Calu3 (cell line): ENCODE results near the gene EHBP1L1. TPM values are rescaled to one million over a fixed set of nuclear protein-coding genes. Genes with fewer than 3 reads are reported as not detected.

Experiments used
- BruUV-seq: library from RNA; stranded (reverse); fragments of 400-500 nt; replicated peaks from 2 replicates; lab custom pipeline; 2021; lab: Mats Ljungman, UMichigan
- CTCF ChIA-PET: fragments of 300-600 bp; sonication (Branson Sonifier 250); formaldehyde crosslinking; loops from one replicate; lab custom pipeline; 2022; ENCODE audit warnings: antibody characterized with exemption; lab: Charles Lee
- DNase-seq: peaks from one replicate; pipeline ENCODE4 v3.0.0; 2022
- H3K27ac Mint-ChIP-seq: one replicate; pipeline ENCODE4 v1.8.0; 2022; ENCODE audit warnings: mixed read lengths; ENCODE audit not compliant: unreplicated experiment
- H3K27me3 Mint-ChIP-seq: one replicate; pipeline ENCODE4 v1.8.0; 2022; ENCODE audit warnings: mixed read lengths; ENCODE audit not compliant: unreplicated experiment
- H3K36me3 Mint-ChIP-seq: one replicate; pipeline ENCODE4 v1.8.0; 2022; ENCODE audit warnings: mild to moderate bottlenecking, moderate library complexity, mixed read lengths; ENCODE audit not compliant: insufficient read depth, unreplicated experiment
- H3K4me1 Mint-ChIP-seq: one replicate; pipeline ENCODE4 v1.8.0; 2022; ENCODE audit warnings: mild to moderate bottlenecking, low read depth, mixed read lengths; ENCODE audit not compliant: unreplicated experiment
- H3K4me3 Mint-ChIP-seq: one replicate; pipeline ENCODE4 v1.8.0; 2022; ENCODE audit warnings: mild to moderate bottlenecking, low read depth, moderate library complexity, mixed read lengths; ENCODE audit not compliant: unreplicated experiment
- H3K9me3 Mint-ChIP-seq: one replicate; pipeline ENCODE4 v1.8.0; 2022; ENCODE audit warnings: low read depth, mixed read lengths; ENCODE audit not compliant: unreplicated experiment
- intact Hi-C: fragments of 100-400 bp; cut with micrococcal nuclease; formaldehyde crosslinking; loops from one replicate; pipeline ENCODE4 v1.10.0; 2022; ENCODE audit not compliant: unreplicated experiment
- total RNA-seq: library from RNA; stranded (reverse); gene quantifications from 2 replicates; pipeline ENCODE4 v1.2.3, GENCODE V29; 2022
- TF ChIP-seq, protein P1 (sequence below): fragments of 200-600 bp; IDR thresholded peaks from one replicate; pipeline ENCODE4 v1.8.0; 2022; ENCODE audit warnings: antibody characterized with exemption; ENCODE audit not compliant: unreplicated experiment

The EHBP1L1 gene
- total RNA-seq, 1 experiment from 2014 or later = 73.7 TPM

DNA sequence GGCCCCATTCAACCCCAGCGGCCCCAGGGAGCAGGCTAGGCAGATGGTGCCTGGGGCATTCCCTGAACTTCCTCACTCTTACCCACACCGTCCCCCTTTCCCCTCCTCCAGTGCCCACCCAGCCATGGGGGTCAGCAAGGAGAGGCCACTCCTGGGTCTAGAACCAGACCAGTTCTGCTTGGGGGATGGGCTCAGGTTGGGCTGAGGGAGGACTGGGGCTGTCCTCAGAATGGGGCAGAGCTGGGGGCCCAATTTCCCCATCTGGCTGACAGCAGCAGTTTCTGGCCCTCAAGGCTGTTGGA, 38.6 kb upstream of the EHBP1L1 start:
- Mint-ChIP-seq H3K36me3 (peaks cover 72% of the 10 kb centered on the region), H3K4me1 (peaks cover 7% of the 10 kb centered on the region), H3K27me3 (no peaks in the 10 kb centered on the region), H3K9me3 (no peaks in the 10 kb centered on the region), H3K27ac (no peak overlapping the region), H3K4me3 (no peak overlapping the region)
- intact Hi-C loops = no loop called here
- no peak for DNase-seq
- no TSS peak for BruUV-seq
- TF ChIP-seq, protein P1, sequence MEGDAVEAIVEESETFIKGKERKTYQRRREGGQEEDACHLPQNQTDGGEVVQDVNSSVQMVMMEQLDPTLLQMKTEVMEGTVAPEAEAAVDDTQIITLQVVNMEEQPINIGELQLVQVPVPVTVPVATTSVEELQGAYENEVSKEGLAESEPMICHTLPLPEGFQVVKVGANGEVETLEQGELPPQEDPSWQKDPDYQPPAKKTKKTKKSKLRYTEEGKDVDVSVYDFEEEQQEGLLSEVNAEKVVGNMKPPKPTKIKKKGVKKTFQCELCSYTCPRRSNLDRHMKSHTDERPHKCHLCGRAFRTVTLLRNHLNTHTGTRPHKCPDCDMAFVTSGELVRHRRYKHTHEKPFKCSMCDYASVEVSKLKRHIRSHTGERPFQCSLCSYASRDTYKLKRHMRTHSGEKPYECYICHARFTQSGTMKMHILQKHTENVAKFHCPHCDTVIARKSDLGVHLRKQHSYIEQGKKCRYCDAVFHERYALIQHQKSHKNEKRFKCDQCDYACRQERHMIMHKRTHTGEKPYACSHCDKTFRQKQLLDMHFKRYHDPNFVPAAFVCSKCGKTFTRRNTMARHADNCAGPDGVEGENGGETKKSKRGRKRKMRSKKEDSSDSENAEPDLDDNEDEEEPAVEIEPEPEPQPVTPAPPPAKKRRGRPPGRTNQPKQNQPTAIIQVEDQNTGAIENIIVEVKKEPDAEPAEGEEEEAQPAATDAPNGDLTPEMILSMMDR = no peak
- CTCF ChIA-PET = no interaction called here

DNA sequence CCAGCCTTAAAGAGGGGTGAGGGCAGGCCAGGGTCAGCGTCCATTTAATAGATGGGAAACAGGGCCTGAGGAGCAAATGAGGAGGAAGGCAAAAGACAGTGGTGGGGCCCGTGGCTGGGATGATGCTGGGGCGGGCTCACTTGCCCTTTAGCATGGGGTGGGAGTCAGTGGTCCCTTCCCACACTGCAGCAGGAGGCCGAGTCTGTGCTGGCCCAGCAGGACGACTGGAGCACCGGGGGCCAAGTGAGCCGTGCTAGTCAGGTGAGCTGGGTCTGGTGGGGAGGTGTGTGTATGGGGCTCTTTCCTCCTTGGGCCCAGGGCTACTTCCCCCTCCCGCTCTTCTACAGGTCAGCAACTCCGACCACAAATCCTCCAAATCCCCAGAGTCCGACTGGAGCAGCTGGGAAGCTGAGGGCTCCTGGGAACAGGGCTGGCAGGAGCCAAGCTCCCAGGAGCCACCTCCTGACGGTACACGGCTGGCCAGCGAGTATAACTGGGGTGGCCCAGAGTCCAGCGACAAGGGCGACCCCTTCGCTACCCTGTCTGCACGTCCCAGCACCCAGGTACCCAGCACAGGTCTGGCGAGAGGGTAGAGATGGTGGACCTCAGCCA, 38.1 kb upstream of the EHBP1L1 start:
- Mint-ChIP-seq H3K27ac (no peak overlapping the region), H3K9me3 (no peaks in the 10 kb centered on the region), H3K36me3 (peaks cover 77% of the 10 kb centered on the region), H3K4me1 (peaks cover 12% of the 10 kb centered on the region), H3K4me3 (no peak overlapping the region), H3K27me3 (no peaks in the 10 kb centered on the region)
- BruUV-seq = no TSS peak
- CTCF ChIA-PET = no interaction called here
- TF ChIP-seq, protein P1 = no peak
- no peak for DNase-seq
- intact Hi-C loops = no loop called here

DNA sequence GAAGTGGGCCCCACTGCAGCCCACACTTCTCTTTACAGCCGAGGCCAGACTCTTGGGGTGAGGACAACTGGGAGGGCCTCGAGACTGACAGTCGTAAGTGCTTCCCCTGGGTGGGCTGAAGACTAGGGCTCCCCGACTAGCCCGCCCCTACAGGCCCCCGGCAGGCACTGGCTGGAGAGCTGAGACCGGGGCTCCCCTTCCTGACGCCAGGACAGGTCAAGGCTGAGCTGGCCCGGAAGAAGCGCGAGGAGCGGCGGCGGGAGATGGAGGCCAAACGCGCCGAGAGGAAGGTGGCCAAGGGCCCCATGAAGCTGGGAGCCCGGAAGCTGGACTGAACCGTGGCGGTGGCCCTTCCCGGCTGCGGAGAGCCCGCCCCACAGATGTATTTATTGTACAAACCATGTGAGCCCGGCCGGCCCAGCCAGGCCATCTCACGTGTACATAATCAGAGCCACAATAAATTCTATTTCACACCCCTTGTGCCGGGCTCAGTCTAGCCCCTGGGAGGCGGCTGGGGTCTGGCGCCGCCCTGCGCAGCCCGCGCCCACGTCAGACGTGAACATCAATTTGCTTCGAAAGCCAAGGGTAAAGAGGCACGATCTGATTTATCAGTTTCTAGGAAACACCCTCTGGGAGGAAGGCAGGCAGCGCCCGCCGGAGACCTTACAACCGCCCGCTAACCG, 37.5 kb upstream of the EHBP1L1 start:
- peaks cover 78% of the 10 kb centered on the region for H3K36me3 Mint-ChIP-seq
- peaks cover 15% of the 10 kb centered on the region for H3K4me1 Mint-ChIP-seq
- H3K27ac Mint-ChIP-seq = no peak overlapping the region
- DNase-seq = no peak
- H3K4me3 Mint-ChIP-seq = no peak overlapping the region
- H3K9me3 Mint-ChIP-seq = no peaks in the 10 kb centered on the region
- intact Hi-C loops = no loop called here
- TF ChIP-seq, protein P1 = no peak
- TSS peak; percentile 75 for BruUV-seq
- CTCF ChIA-PET = no interaction called here
- no peaks in the 10 kb centered on the region for H3K27me3 Mint-ChIP-seq

DNA sequence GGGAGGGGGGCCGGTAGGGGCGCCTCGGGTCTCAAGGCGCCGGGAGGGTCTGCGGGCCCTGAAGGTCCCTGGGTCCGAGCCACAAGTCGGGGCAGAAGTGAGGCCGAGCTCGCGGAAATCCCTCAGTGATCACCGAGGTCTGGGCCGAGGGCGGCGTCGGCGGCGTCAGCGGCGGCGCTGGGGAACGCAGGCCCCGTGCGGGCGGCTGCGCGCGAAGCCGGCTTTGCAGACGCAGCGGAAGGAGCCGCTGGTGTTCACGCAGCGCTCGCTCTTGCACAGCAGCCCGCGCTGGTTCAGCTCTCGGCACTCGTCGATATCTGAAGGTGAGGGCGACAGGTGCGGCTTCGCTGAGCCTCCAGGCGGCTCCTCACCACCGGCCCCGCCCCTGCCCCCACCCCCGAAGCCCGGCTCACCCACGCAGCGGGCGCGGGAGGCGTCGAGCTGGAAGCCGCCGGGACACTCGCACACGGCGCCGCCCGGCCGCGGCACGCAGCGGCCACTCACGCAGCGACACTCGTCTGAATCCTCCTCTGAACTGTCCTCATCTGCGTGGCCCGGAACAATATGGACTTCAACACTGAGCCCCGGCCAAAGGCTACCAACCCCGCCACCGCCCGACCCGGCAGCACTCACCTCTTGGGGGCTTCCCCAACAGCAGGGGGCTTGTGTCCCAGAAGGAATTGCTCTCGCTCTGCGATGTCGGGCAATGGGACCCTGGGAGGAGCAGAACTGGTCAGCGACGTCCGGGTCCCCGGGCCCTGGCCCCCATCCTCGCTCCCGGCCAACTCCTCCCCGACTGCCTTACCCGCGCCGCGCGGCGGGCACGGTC, 36.7 kb upstream of the EHBP1L1 start:
- no peak overlapping the region for H3K4me3 Mint-ChIP-seq
- BruUV-seq = TSS peak; percentile 63

More for the DNA sequence above, 36.7 kb upstream of the EHBP1L1 start:
- Mint-ChIP-seq H3K9me3 (no peaks in the 10 kb centered on the region), H3K27ac (no peak overlapping the region), H3K36me3 (peaks cover 75% of the 10 kb centered on the region), H3K27me3 (no peaks in the 10 kb centered on the region), H3K4me1 (peaks cover 15% of the 10 kb centered on the region)
- TF ChIP-seq, protein P1 = no peak
- DNase-seq = no peak
- intact Hi-C loops = no loop called here
- CTCF ChIA-PET = interaction anchor here (1.9 to 2.9 kb wide), 2 partner anchors 21 to 32 kb away, joined by 7 to 39 read pairs; partner anchors contain the start of genes FAM89B and ZNRD2
